Measurements from ENCODE around the gene NEGR1.

The NEGR1 gene

DNA sequence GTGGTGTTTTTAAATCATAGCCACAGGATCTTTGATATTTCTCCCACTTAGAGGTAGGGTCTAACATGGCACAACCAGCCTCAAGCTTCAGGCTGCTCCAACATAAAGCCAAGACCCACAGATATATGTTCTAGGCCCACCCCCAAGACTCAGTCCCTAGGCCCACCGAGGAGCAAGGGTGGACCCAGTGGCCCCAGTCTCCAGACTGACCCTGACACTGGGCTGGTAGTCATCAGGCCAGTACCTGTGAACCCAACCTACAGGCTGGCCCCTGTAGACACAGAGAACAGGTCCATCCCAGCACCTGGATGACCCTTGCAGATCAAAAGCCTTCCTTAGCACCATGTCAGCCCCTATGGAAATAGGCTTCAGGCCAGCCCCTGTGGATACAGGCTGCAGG, 60.5 kb downstream of the NEGR1 start:
- no peak for DNase-seq (ENCODE audit: low read depth in 2 of 2)
- H3K4me3 ChIP-seq (replicated peaks in 1 of 2; ENCODE audit: low read depth in 2 of 2, low read length in 2 of 2), result no peak overlapping the region
- TF ChIP-seq, protein P1, sequence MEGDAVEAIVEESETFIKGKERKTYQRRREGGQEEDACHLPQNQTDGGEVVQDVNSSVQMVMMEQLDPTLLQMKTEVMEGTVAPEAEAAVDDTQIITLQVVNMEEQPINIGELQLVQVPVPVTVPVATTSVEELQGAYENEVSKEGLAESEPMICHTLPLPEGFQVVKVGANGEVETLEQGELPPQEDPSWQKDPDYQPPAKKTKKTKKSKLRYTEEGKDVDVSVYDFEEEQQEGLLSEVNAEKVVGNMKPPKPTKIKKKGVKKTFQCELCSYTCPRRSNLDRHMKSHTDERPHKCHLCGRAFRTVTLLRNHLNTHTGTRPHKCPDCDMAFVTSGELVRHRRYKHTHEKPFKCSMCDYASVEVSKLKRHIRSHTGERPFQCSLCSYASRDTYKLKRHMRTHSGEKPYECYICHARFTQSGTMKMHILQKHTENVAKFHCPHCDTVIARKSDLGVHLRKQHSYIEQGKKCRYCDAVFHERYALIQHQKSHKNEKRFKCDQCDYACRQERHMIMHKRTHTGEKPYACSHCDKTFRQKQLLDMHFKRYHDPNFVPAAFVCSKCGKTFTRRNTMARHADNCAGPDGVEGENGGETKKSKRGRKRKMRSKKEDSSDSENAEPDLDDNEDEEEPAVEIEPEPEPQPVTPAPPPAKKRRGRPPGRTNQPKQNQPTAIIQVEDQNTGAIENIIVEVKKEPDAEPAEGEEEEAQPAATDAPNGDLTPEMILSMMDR (IDR thresholded peaks at IDR 0.05; ENCODE audit: low read depth, low read length), result no peak

DNA sequence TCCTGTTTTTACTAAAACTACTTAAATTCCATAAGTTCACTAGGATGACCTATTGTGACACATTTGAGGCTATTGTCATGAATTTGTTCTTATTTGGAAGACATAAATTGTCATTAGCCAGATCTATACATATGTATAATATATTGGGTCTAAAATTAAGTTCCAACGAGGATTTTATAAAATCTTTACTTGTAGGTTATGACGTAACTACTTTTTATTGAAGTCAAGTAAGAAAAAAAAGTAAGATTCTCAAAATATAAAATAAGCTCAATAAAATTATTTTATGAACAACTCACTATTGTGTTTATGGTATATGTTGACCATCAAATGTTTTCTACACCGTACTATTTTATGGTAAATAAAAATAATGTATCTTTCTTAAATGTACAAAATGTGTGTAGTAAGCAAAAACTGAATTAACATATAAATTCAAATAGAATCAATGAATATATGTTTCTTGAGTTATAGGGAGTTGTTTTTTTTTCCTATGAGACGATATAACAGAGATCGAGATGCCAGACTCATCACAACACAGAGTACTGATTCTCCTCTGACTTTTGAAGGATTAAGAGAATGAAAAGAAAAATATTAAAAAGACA, 64.1 kb downstream of the NEGR1 start:
- DNase-seq (ENCODE audit: low read depth in 2 of 2), result no peak
- TF ChIP-seq, protein P1 (IDR thresholded peaks at IDR 0.05; ENCODE audit: low read depth, low read length), result no peak
- H3K4me3 ChIP-seq (replicated peaks in 1 of 2; ENCODE audit: low read depth in 2 of 2, low read length in 2 of 2), result no peak overlapping the region

DNA sequence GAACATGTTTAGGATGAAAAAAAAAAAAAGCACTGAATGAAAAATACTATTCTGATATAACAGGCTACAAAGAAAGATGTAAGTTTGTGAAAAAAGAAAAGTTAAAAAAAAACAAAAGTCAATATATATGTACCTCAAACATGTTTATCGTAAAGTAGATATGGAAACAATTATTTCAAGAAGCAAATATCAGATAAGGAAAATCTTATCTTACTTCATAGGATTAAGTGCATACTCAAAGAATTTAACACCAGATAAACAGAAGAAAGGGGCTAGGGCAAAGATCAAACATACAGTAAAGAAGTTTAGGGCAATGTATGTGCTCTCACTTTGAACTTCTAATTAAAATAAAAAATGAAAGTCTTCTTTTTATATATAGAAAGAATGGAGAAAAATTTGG, 75.3 kb downstream of the NEGR1 start:
- DNase-seq (ENCODE audit: low read depth in 2 of 2), result no peak
- TF ChIP-seq, protein P1 (IDR thresholded peaks at IDR 0.05; ENCODE audit: low read depth, low read length), result no peak
- H3K4me3 ChIP-seq (replicated peaks in 1 of 2; ENCODE audit: low read depth in 2 of 2, low read length in 2 of 2), result no peak overlapping the region

DNA sequence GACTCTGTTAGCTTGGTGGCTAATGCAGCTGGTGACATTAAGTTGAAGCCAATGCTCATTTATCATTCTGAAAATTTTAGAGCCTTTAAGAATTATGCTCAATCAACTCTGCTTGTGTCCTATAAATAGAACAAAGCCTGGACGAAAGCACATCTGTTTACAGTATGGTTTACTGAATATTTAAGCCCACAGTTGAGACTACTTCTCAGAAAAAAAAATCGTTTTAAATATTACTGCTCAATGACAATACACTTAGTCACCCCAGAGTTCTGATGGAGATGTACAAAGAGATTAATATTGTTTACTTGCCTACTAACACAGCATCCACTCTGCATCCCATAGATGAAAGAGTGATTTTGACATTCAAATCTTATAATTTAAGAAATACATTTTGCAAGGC, 79.6 kb downstream of the NEGR1 start:
- TF ChIP-seq, protein P1 (IDR thresholded peaks at IDR 0.05; ENCODE audit: low read depth, low read length), result no peak
- H3K4me3 ChIP-seq (replicated peaks in 1 of 2; ENCODE audit: low read depth in 2 of 2, low read length in 2 of 2), result no peak overlapping the region
- DNase-seq (ENCODE audit: low read depth in 2 of 2), result peak in 1 of 2 donors; percentile 36

DNA sequence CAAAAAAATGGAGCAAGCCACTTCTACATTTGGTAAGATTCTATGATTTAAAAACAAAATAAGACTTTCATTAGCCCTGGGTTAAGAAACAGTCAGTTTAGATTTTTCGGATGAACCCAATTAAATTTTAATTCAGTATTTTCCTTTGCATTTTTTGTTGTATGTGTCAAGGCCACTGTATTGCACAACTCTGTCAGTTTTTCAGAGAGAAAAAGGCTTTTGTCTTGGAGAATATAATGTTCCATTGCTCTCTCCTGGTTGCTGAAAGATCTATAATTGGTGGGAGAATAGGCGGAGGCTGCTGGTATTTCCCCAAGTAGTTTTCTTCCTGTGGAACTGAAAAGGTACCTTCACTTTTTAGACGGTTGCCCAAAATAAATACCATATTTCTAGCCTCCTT, 84.6 kb downstream of the NEGR1 start:
- TF ChIP-seq, protein P1 (IDR thresholded peaks at IDR 0.05; ENCODE audit: low read depth, low read length), result no peak
- DNase-seq (ENCODE audit: low read depth in 2 of 2), result peak in 1 of 2 donors; percentile 44
- H3K4me3 ChIP-seq (replicated peaks in 1 of 2; ENCODE audit: low read depth in 2 of 2, low read length in 2 of 2), result no peak overlapping the region

DNA sequence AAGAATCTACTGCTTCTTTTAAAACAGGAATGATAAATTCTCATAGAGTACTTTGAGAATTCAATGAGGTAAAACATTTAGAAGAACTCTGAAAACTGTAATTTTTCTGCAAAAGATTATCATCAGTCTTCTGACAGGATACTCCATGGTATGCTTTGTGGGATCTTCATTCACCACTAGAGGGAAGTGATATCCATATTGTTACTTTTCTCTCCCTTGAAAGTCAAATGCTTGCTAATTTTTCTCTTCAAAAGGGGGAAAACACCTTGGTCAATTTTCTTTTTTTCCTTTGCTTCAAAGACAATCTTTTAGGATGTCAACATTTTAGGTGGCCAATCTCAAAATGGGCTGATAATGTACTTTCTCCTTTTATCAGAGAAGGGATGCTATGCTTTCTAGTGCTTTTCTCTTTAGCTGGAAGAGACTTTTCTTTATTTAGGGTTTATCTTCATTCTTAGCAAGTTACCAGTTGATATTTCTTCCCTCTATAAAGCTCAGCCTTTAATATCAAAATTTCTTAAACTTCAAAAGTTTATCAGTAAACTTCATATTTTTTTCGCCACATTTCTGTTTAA, 95.5 kb downstream of the NEGR1 start:
- DNase-seq (ENCODE audit: low read depth in 2 of 2), result peak; percentile 48 to 63
- H3K4me3 ChIP-seq (replicated peaks in 1 of 2; ENCODE audit: low read depth in 2 of 2, low read length in 2 of 2), result no peak overlapping the region
- TF ChIP-seq, protein P1 (IDR thresholded peaks at IDR 0.05; ENCODE audit: low read depth, low read length), result peak; percentile 65

Measured in cardiac fibroblast (primary cell).